GM12878 (cell line): ENCODE results near the gene GYPC. TPM values are rescaled to one million over a fixed set of nuclear protein-coding genes. Genes with fewer than 3 reads are reported as not detected.

Source experiments
- BCL11A ChIP-seq: IDR thresholded peaks from 2 replicates; pipeline ENCODE4 v1.6.1; 2011; ENCODE audit warnings: low read depth, low read length
- BCL3 ChIP-seq: IDR thresholded peaks from 2 replicates; pipeline ENCODE4 v1.6.1; 2011; ENCODE audit warnings: borderline replicate concordance, low read depth, mild to moderate bottlenecking, moderate library complexity, low read length; ENCODE audit not compliant: insufficient read depth, poor library complexity, severe bottlenecking
- CHD4 ChIP-seq: fragments of 200-600 bp; sonication (generic); IDR thresholded peaks from 2 replicates; pipeline ENCODE4 v1.6.1; 2016; ENCODE audit warnings: mild to moderate bottlenecking
- DPF2 ChIP-seq: fragments of 450-650 bp; IDR thresholded peaks from 2 replicates; pipeline ENCODE4 v1.6.1; 2017; ENCODE audit warnings: mild to moderate bottlenecking
- EED ChIP-seq: sonication (generic); IDR thresholded peaks from 2 replicates; pipeline ENCODE4 v1.6.1; 2016; ENCODE audit warnings: antibody characterized with exemption, low read depth
- EGR1 ChIP-seq, 2 experiments: IDR thresholded peaks; 1 replicate in 1 of 2; 2 replicates in 1 of 2; pipeline ENCODE4 v1.6.1; 2011 to 2012; ENCODE audit warnings: low read depth in 2 of 2, low read length in 2 of 2, borderline replicate concordance in 1 of 2, mild to moderate bottlenecking in 1 of 2, moderate library complexity in 1 of 2
- FOXK2 ChIP-seq: fragments of 450-650 bp; IDR thresholded peaks from 2 replicates; pipeline ENCODE4 v1.6.1; 2017; ENCODE audit warnings: mild to moderate bottlenecking, moderate library complexity
- GATAD2B ChIP-seq: fragments of 450-650 bp; conservative IDR thresholded peaks from 2 replicates; pipeline ENCODE4 v1.6.1; 2017; ENCODE audit warnings: low read depth, mild to moderate bottlenecking, moderate library complexity
- IRF4 ChIP-seq: IDR thresholded peaks from 2 replicates; pipeline ENCODE4 v1.6.1; 2011; ENCODE audit warnings: low read depth, low read length
- IRF5 ChIP-seq: fragments of 450-650 bp; IDR thresholded peaks from 2 replicates; pipeline ENCODE4 v1.6.1; 2017; ENCODE audit warnings: borderline replicate concordance
- KLF5 ChIP-seq: fragments of 450-650 bp; IDR thresholded peaks from 2 replicates; pipeline ENCODE4 v1.6.1; 2014; ENCODE audit warnings: mild to moderate bottlenecking; ENCODE audit not compliant: partially characterized antibody
- MEF2A ChIP-seq: IDR thresholded peaks from 2 replicates; pipeline ENCODE4 v1.6.1; 2011; ENCODE audit warnings: low read depth, mild to moderate bottlenecking, low read length, moderate library complexity; ENCODE audit not compliant: insufficient read depth
- MEF2B ChIP-seq: fragments of 450-650 bp; IDR thresholded peaks from 2 replicates; pipeline ENCODE4 v1.6.1; 2018; ENCODE audit warnings: mild to moderate bottlenecking, moderate library complexity; ENCODE audit not compliant: partially characterized antibody, poor library complexity, severe bottlenecking
- PAX8 ChIP-seq: fragments of 450-650 bp; IDR thresholded peaks from 2 replicates; pipeline ENCODE4 v1.6.1; 2017; ENCODE audit warnings: mild to moderate bottlenecking, moderate library complexity
- POLR2A ChIP-seq: IDR thresholded peaks from 2 replicates; pipeline ENCODE4 v1.6.1; 2011; ENCODE audit warnings: low read depth, mild to moderate bottlenecking, low read length
- RBBP5 ChIP-seq: fragments of 200-600 bp; sonication (generic); conservative IDR thresholded peaks from 2 replicates; pipeline ENCODE4 v1.6.1; 2016
- SMAD1 ChIP-seq: fragments of 450-650 bp; IDR thresholded peaks from 2 replicates; pipeline ENCODE4 v1.6.1; 2018; ENCODE audit warnings: mild to moderate bottlenecking, low read depth; ENCODE audit not compliant: partially characterized antibody
- SPI1 ChIP-seq: IDR thresholded peaks from 2 replicates; pipeline ENCODE4 v1.6.1; 2011; ENCODE audit warnings: low read depth, mild to moderate bottlenecking, low read length, moderate library complexity, borderline replicate concordance; ENCODE audit not compliant: insufficient read depth
- SREBF2 ChIP-seq: IDR thresholded peaks from 2 replicates; pipeline ENCODE4 v1.6.1; 2012; ENCODE audit warnings: mild to moderate bottlenecking, low read length
- TCF3 ChIP-seq: IDR thresholded peaks from 2 replicates; pipeline ENCODE4 v1.6.1; 2012; ENCODE audit warnings: low read depth, mild to moderate bottlenecking, low read length, borderline replicate concordance; ENCODE audit not compliant: insufficient read depth
- WRNIP1 ChIP-seq: IDR thresholded peaks from 2 replicates; pipeline ENCODE4 v1.6.1; 2011; ENCODE audit warnings: low read depth, low read length, improper control_type of control experiment, borderline replicate concordance
- ZBTB33 ChIP-seq: fragments of 450-650 bp; IDR thresholded peaks from 2 replicates; pipeline ENCODE4 v1.6.1; 2017; ENCODE audit warnings: mild to moderate bottlenecking
- ZBTB4 ChIP-seq: fragments of 450-650 bp; formaldehyde crosslinking; IDR thresholded peaks from 2 replicates; pipeline ENCODE4 v1.4.0; 2022; ENCODE audit warnings: mild to moderate bottlenecking, moderate library complexity
- ZNF622 ChIP-seq: fragments of 450-650 bp; IDR thresholded peaks from 2 replicates; pipeline ENCODE4 v1.6.1; 2017; ENCODE audit warnings: mild to moderate bottlenecking, inconsistent platforms
- polyA plus RNA-seq, 11 experiments: library from polyadenylated mRNA; depleted of rRNA in 4 of 11; unstranded in 6 of 11; stranded (reverse) in 5 of 11; fragments of >200 nt; fragmentation: Nextera tagmentation in 4 of 11; fragmentation: Illumina TruSeq in 1 of 11; extraction: Ambion mirVana in 4 of 11; extraction: Trizol in 1 of 11; gene quantifications; 1 replicate in 1 of 11; 2 replicates in 10 of 11; pipeline versions ENCODE4 v1.2.1 to v1.2.3, GENCODE V29; 2011 to 2016; ENCODE audit warnings: inconsistent platforms in 2 of 11, missing spikeins in 2 of 11, low read depth in 1 of 11
- total RNA-seq, 4 experiments: library from RNA; depleted of rRNA in 3 of 4; stranded (reverse); fragments of >200 nt in 3 of 4; fragmentation: Illumina TruSeq in 1 of 4; extraction: Trizol in 1 of 4; gene quantifications; 2 replicates each; pipeline versions ENCODE4 v1.2.1 to v1.2.3, GENCODE V29; 2013 to 2021

Gene GYPC
- total and polyA plus RNA-seq, 10 of the 15 experiments (the other 5 are each of a cell fraction or from before 2014, with no cell fraction given) = 26.2 to 150 (median 81.4) TPM

GRCh38 chr2:126657636-126658318, 1.8 kb downstream of the GYPC start (continued):
- TF ChIP-seq SREBF2 (no peak), FOXK2 (no peak), RBBP5 (no peak), CHD4 (no peak), WRNIP1 (no peak), EED (no peak), SMAD1 (no peak), IRF5 (no peak), DPF2 (peak; percentile 3; the same call in 1 of the 2 replicates), KLF5 (no peak), EGR1 (IDR thresholded peaks at IDR 0.05; ENCODE audit: borderline replicate concordance in 1 of 2, low read depth in 2 of 2, low read length in 2 of 2) (0 out of 3 replicates have a peak, but pooled peaks of 1 of the 2 experiments have one; percentile 7), POLR2A (peak; percentile 81), BCL11A (no peak), IRF4 (no peak), ZBTB33 (no peak), TCF3 (no peak), ZBTB4 (no peak), MEF2B (no peak), GATAD2B (peak; percentile 42; the same call in 1 of the 2 replicates), MEF2A (no peak), SPI1 (0 out of 2 replicates have a peak, but pooled peaks have one; percentile 35), ZNF622 (no peak), PAX8 (no peak), BCL3 (peak; percentile 70)
